GM21447 (cell line): ENCODE measurements around the gene NFYC.
A peak's percentile ranks its signal among the peaks of the same experiment; 100 is the strongest.
"Not testable (repeated sequence)": the region's sequence is repeated elsewhere in the genome, so short reads cannot be mapped to it uniquely, and the experiment has no call there.

Experiments
- ATAC-seq: cut with Tn5 transposase; IDR thresholded peaks from one replicate; pipeline ENCODE4 v1.9.1; 2021; ENCODE audit not compliant: unreplicated experiment

The NFYC gene

DNA sequence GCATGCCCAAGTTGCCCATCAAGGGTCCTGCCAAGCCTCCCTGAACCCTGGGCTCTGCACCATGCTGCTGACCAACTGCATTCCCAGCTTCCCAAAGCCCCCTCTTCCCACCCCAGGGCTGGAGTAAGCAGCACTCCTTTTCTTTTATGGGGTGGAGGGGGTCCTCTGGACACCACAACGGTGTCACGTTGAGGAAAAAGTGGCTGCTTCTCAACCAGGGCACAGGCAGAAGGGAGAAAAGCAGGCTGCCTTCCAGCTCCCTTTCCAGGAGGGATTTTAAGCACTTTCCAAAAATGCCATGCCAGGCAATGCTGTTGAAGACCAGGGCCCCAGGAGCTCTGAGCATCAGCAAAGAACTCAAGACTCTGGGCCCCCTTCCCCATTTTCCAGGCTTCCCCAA, 26.7 kb upstream of the NFYC start:
- no peak for ATAC-seq

DNA sequence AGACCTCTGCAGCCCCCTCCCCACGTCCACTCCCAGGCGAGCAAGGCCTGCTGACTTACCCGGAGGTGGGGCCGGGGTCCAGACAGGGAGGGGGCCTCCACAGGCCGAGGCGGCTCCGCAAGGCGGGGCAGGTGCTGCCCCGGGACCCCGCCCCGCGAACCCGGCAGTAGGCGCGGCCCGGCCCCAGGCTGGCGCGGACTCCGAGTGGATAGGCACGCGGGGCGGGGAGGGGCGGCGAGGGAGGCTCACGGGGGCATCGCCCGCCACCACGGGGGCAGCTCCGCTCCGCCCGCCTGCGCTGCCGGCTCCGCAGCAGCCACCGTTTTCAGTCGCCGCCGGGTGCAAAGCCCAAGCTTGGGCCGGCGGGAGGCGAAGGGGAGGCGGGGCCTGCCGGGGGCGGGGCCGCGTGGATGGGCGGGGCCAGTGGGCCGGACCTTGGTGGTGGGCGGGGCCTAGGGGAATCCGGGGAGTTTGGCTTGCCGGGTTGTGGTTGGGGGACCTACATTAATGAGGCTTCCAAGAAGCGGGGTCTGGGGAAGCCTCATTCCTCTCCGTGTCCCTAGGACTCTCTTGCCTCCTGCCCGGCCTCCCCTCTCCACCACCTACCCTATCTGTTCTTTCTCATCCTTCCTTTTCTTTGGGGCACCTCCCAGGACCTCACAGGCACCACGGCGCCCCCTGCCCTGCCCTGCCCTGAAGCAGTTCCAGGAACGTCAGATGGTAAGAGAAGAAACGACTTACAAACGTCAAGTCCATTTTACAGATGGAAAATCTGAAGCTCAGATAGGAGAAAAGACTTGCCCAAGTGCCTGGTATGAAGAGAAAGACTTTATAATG, 26.0 kb upstream of the NFYC start, which contains the start of gene RIMS3:
TSS of gene RIMS3 (minus strand) at position 348 of the 837 bp plus-strand sequence. CDS start 23,757 bp downstream, outside the sequence.
- peak; percentile 67 for ATAC-seq

DNA sequence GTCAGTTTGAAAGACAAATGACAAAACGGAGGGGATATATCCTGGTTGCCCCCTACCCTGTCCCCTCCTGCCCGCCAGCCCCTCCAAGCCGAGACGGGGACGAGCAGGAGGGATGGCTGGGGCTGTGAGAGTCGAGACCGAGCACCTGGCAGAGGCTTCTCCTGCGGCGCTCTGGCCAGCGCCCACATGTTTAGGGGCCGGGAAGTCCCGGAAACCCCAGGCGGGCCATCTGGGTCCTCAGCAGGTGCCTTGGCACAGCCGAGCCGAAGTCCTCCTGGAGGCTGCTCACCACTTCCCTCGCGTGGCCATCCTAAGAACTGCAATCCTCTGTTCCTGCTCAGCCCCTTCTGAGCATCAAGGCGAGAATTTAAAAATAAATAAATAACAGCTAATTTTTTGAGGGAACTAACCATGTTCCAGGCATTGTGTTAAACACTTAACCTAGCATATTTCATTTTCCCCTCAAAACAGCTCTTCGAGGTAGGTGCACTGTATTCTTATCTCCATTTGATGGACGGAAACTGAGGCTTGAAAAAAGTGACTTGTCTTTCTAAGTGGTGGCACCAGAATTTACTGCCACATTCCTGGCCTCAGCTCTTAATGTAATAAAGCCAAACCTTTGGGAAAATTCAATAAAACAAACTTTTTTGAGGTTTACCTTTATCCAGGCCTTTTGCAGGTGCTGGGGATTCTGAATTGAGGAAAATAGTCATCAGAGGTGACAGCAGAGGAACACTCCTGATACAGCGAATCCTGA, 22.6 kb upstream of the NFYC start:
- peak; percentile 57 for ATAC-seq

DNA sequence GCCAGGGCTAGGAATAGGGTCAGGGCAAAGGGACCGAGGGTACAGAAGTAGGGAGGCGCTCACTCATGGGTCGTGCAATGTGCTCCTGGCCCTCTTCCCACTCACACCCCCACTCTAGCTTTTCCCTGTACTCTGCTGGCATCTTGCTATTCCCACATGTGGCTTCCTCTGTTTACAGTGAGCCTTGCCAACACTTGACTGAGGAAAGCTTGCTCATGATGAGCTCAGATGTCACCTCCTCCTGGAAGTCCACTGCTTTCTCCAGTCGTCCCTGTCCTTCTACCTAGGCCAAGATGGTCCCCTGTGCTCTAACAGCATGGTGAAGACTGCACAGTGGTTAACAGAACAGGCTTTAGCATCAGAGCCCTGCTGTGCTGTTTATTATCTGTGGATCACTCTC, 18.1 kb upstream of the NFYC start:
- ATAC-seq, result no peak

DNA sequence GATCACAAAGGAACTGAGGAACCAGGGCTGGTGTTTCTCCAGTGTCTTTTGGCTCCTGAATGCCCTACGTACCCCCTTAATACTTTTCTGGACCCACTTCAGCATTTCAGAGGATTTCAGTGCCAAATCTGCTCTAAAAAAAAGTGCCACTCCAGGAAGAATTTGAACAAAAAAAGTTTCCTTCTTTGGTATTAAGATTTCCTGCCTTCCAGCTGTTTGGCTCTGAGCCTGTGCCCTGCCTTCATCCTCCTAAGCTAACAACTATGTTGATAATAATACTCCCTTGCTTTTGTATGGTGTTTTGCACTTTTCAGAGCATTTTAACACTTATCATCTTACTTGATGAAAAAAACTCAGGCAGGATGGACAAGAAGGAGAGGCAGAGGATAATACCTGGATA, 15.0 kb upstream of the NFYC start:
- no peak for ATAC-seq

DNA sequence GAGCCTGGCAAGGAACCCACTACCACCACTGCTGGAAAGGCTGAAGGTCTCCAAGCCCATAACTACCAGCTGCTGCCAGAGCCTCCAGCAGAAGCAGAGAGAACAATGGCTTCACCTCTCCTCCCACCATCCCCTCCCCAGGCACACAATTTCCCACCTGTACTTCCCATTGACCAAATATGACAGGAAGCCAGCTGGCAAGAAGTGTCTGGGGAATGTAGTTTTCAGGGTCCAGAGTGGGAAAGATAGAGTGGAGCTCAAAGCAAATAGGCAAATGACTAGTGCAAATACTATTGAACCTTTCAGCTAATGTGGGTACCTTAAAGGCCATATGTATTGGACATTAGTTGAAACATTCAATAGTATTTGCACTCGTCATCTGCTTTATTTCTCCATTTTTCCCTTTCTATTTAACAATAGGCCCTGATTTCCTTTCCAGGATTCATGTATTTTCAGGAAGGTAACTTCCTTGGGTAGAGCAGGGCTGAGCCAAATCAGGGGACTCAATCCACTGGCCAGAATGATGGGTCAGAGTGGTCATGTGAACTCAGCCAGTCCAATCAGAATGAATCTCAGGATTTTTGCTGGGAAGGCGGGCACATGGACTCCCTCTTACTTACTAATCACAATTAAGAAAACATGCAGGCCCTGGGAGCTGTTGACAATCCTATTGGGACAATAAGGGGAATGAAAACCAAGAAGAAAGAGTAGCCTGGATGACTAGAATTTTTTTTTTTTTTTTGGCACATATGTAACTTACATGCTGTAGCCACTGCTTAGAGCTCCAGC, 12.1 kb upstream of the NFYC start:
- no peak for ATAC-seq

DNA sequence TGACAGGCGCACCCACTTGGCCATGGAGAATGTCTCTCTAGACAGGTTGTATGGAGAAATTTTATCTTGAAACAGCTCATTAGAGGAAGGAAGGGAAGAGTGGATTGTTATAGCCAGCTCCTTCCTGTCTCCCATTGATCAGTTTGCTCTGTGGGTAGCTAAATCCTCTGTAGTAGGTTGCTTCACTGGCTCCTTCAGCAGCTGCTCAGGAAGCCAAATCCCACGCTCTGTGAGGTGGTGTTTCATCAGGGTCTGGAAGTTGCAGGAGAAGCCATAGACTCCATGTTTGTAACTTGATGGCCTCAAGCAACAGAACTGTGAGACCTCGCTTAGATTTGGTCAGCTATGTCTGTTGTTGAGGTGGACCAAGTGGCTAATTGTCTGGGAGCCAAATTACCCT, 6.8 kb upstream of the NFYC start:
- ATAC-seq, result no peak

DNA sequence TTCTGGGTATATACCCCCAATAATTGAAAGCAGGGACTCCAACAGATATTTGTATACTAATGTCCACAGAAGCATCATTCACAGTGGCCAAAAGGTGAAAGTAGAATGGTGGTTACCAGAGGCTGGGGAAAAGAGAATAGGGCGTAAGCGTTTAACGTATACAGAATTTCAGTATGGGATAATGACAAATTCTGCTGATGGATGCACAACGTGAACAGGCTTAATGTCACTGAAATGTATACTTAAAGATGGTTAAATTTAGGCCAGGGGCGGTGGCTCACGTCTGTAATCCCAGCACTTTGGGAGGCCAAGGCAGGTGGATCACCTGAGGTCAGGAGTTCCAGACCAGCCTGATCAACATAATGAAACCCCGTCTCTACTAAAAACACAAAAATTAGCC, 4.4 kb upstream of the NFYC start:
- ATAC-seq, result no peak

DNA sequence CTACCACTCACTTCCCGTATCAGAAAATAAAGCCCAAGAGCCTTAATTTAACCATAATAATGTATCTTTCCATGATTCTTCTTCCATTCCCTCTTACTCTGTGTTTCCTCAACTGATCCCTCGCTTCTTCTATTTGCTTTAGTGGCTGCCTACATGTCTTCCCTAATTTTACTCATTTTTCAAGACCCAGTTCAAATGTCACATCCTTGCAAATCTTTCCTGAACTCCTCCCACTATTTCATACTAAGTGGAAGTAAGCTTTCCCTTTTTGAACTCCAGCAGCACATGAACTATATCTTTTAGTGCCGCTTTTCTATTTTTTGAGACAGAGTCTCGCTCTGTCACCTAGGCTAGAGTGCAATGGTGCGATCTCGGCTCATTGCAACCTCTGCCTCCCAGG, 3.8 kb upstream of the NFYC start:
- ATAC-seq, result no peak

DNA sequence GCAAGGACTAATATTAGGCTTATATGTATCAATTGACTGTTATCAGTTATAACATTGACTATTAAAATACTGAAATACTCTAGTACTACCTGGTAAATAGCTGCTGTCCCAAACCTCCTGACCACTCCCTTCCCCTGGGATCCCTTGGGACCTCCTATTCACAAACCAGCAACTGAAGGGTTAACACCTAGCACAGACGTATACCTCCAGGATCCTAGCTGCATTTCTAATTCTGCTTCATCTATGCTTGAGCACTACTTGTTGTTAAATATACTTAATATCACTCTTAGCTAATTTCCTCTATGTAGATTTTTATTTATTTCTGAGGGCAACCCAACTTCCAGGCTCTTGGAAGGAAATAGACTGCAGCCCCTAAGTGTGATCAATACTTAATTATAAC, 1.8 kb upstream of the NFYC start:
- no peak for ATAC-seq

DNA sequence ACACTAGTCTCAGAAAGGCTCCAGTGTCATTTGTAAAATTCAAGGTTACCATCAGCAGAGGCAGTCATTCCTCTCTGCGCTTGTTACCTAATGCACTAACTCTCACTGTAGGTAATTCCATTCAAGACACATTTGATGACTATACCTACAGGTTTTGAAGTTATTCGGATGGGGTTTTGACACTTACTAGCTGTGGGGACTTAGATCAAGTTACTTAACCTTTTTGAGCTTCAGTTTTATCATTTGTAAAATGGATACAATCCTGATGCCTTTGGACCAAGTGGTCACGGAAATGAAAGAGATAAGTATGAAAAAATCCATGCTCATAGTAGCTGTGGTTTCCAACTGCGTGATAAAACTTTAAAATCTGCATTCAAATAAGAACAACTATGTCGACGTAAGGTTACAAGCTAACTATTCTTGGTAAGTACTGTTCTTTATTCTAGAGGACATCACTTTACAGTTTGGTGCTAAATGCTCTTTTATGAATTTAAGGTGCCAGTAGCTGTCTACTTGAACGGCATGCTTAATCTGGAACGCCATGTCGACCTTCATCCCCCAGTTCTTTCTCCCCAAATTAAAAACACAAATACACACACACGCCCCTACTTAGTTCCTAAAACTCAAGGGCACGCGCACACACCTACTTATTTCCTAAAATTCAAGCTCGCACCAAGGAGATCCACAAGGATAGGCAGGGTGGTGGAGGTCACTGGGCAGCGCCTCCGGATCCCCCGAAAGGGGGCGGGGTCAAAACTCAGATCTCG, 550 bp upstream of the NFYC start:
- no peak for ATAC-seq

DNA sequence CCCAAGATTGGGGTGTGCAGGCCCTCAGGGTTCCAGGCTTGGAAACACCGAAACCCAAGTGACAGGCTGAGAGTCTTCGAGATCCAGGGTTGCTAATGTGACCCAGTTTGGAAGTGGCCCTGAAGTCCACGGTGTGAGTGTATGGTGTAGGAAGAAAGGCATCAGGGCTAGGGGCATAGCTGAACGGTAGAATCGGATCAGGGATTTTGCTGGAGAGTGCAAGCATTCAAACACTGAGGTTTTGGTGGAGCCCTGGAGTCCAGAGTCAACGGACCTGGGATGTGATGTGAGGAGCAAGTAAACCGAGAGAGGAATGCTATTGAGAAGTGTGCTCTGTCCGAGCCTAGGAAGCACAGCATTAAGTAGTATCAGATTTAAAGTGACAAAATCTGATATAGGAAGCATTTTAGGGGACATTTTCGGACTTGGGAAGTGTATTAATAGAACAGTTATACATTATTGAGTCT, 958 bp downstream of the NFYC start:
- no peak for ATAC-seq

DNA sequence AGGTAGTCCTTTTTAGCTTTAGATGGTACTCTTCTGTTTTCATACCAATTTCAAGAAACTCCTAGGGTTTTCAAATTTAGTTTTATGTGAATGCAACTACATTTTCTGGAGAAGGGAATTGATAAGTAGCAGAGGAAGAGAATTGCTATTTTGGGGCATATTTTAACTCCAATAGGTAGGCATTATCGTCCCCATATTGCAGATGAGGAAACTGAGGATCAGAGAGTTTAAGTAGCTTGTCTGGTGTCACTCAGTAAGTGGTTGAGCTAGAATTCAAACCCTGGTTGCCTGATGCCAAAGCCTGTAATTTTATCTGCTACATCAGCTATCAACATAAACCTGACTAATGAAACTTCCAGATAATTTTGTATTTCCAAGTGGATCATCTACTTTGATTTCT, 1.9 kb downstream of the NFYC start:
- no peak for ATAC-seq

DNA sequence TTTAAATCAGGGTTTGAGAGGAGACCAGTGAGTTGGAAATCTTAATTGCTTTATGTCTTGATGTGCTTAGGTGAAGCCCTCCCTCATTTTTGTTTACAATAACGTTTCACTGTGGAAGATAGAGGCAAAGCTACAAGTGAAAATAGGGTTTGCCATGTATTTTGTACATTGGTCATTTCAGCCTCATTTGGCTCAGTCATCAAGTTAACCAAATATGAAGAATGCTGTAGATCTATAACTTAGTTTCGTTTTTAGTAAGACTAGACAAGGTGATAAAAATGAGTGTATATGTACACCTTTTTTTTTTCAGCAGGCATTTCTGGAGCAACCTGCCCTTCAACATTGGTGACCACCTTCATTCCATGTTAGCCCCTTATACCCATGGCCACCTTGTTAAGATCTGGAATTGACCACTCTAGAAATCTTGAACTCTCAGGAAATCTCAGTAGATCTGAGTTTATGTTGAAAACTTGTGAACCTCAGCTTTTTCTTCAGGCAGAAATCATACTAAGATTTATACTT, 2.9 kb downstream of the NFYC start:
- ATAC-seq, result no peak

DNA sequence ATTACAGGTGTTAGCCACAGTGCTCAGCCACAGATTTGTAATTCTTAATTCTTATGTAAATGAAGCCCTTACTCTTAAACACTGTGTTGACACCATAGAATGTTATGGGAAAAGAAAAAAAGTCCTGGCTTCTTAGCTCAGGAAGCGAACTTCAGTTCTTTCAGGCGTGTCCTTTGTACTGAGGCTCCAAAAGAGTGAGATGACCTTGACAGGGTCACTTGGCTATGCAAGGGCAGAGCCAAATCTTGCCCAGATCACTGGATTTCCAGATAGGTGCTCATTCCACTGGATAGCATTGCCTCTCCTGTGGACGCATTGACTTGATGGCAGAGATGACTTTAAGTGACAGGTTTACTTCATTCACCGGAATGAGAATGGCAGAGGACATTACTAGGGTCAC, 4.8 kb downstream of the NFYC start:
- no peak for ATAC-seq

DNA sequence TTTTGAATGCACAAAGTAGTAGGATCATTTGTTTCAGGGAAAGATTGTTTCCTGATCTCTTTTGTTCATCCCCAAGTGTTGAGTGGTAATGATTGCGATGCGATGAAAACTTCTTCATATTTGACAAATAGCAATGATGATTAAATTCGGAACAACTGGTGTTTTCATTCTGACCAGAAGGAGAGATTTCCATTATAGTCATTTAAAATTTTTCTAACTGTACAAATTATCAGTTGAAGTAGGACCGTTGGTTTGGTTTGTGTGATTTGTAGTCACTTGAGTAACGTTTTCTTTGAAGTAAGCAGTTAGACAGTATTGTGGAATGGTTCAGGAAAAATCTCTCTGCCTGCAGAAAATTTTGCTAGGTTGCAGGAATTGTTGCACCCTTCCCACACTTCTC, 5.9 kb downstream of the NFYC start:
- ATAC-seq, result no peak

DNA sequence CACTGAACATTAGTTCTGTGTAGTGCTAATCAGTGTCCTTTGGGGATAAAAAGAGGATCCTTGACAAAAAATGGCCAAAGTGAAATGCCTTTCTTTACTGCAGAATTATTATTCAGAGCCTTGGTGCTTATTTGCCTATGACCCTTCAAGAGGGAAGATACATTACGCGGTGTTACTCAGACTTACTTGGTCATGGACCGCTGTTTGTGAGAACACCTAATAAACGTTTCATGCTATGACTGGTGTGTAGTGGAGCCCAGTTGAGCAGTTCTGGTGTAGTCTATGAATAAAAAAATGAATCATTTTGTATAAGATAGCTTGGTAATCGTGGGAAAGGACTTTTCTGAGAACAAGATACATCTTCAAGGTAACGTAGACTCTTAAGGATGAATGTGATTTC, 8.3 kb downstream of the NFYC start:
- ATAC-seq, result peak; percentile 66

DNA sequence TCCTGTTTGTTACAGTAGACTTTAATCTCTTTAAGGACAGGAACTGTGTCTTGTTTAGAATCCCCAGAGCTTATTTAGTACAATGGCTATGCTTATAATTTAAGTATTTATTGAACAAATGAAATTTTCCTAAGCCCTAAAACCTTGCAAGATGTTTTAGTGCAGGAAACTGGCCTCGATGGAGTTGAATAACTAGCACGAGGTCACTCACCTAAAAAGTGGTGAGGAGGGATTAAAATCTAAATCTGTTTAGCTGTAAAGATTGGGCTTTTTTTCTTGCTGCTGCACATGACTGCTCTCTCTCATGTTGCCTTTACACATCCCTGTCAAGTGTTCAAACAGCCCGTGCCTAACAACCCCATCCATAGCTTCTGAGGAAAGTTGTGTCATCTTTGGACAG, 10.2 kb downstream of the NFYC start:
- ATAC-seq, result no peak

DNA sequence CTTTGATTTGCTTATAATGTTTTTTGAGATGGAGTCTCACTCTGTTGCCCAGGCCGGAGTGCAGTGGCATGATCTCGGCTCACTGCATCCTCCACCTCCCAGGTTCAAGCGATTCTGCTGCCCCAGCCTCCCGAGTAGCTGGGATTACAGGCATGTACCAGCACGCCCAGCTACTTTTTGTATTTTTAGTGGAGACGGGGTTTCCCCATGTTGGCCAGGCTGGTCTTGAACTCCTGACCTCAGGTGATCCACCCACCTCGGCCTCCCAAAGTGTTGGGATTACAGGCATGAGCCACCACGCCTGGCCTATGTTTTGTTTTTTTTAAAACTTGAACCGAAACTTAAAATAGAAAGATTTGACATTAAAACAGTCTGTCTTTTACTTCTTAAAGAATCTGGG, 11.3 kb downstream of the NFYC start:
- ATAC-seq, result not testable (repeated sequence)

DNA sequence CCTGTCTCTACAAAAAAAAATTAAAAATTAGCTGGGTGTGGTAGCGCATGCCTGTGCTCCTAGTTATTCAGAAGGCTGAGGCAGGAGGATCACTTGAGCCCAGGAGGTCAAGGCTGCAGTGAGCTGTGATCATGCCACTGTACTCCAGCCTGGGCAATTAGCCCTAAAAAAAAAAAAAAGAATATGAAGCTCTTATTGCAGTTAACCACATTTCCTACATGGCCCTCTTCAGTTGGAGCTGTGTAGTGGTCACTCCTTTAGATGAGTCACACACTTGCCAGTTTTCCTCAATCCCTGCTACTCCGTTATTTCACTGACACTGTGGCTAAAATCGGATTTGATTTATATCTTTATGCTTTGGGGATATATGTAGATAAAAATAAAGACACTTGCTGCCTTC, 11.8 kb downstream of the NFYC start:
- no peak for ATAC-seq
